Measurements from ENCODE around the gene PARL. TPM values are rescaled to one million over a fixed set of nuclear protein-coding genes. Genes with fewer than 3 reads are reported as not detected.

Gene PARL
- total and polyA plus RNA-seq, 2 of the 8 experiments (the other 6 are each of a cell fraction or from before 2014, with no cell fraction given) = 62.7 to 85.0 TPM

DNA sequence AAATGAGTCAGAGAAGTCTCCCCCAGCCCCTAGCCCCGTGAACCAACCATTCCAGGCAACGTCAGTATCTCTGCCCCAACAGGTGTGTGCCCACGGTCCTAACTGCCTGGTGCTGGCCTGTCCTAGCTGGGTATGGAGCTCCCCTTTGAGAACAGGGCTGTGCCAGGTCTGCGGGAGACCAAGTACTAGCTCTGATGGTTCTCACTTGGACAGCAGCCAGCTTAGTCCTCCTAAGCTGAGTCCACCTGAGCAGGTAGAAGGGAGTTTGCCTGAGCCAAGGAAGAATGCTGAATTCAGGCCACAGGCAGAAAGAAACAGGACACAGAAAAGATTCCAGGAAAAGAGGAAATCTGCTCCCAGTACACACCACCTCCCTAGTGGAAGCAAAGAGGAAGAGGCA is 33.1 kb upstream of the PARL start:
- TF ChIP-seq BCL11A (IDR thresholded peaks at IDR 0.05; ENCODE audit: low read depth in 2 of 2, low read length in 2 of 2) (no peak), CHD2 (IDR thresholded peaks at IDR 0.05; ENCODE audit: low read length) (no peak), CHD1 (IDR thresholded peaks at IDR 0.05; ENCODE audit: low read depth, low read length) (no peak), MAFK (IDR thresholded peaks at IDR 0.05; ENCODE audit: low read depth, low read length) (no peak), SRF (IDR thresholded peaks at IDR 0.05; ENCODE audit: low read depth, low read length) (no peak), HDAC2 (IDR thresholded peaks at IDR 0.05; ENCODE audit: borderline replicate concordance in 1 of 2, low read depth in 2 of 2, low read length in 2 of 2) (no peak), CBX5 (IDR thresholded peaks at IDR 0.05; ENCODE audit: low read depth, low read length) (no peak), SIX5 (IDR thresholded peaks at IDR 0.05; ENCODE audit: low read depth, low read length) (no peak), ZNF274 (IDR thresholded peaks at IDR 0.05; ENCODE audit: borderline replicate concordance, extremely low read depth, low read length) (no peak), NANOG (IDR thresholded peaks at IDR 0.05; ENCODE audit: insufficient read depth, low read depth, low read length, poor library complexity, severe bottlenecking) (no peak), KDM1A (IDR thresholded peaks at IDR 0.05; ENCODE audit: borderline replicate concordance, low read length) (no peak), HDAC6 (IDR thresholded peaks at IDR 0.05; ENCODE audit: low read depth, low read length) (no peak), KDM5A (IDR thresholded peaks at IDR 0.05; ENCODE audit: low read length) (no peak), SP4 (IDR thresholded peaks at IDR 0.05; ENCODE audit: low read length) (no peak), PHF8 (conservative IDR thresholded peaks at IDR 0.05; ENCODE audit: low read depth, low read length) (no peak), YY1 (IDR thresholded peaks at IDR 0.05; ENCODE audit: low read depth, low read length) (no peak)
- Histone ChIP-seq H2BK15ac (ENCODE audit: low read length) (no peak overlapping the region), H2AK5ac (ENCODE audit: low read depth, low read length) (no peak overlapping the region), H4K91ac (replicated peaks; ENCODE audit: insufficient read length, low read length) (no peak overlapping the region), H3K4ac (replicated peaks; ENCODE audit: insufficient read length, low read depth, low read length) (no peak overlapping the region), H4K8ac (ENCODE audit: extremely low read depth, insufficient read depth, low read length) (no peak overlapping the region), H2BK12ac (ENCODE audit: low read depth, low read length) (no peak overlapping the region), H3K4me3 (ENCODE audit: extremely low read depth in 1 of 4, insufficient read depth in 2 of 4, low read depth in 3 of 4, low read length in 4 of 4) (no peak overlapping the region), H3K56ac (replicated peaks; ENCODE audit: insufficient read length, low read depth, low read length) (no peak overlapping the region), H3K36me3 (ENCODE audit: control insufficient read depth in 2 of 4, insufficient read depth in 4 of 4, low read length in 3 of 4) (peaks cover 0 to 10% (median 6%) of the 10 kb centered on the region in 4 experiments; a peak in 4 of 8 replicates), H2BK5ac (ENCODE audit: low read depth, low read length) (no peak overlapping the region), H3K27ac (ENCODE audit: low read depth, low read length) (no peak overlapping the region), H3K9me3 (ENCODE audit: insufficient read depth in 2 of 2, low read depth in 1 of 2, low read length in 1 of 2) (no peaks in the 10 kb centered on the region), H4K20me1 (replicated peaks in 1 of 2; ENCODE audit: control insufficient read depth in 1 of 2, insufficient read depth in 2 of 2, low read length in 2 of 2) (no peaks in the 10 kb centered on the region), H3K27me3 (replicated peaks in 1 of 4; ENCODE audit: control insufficient read depth in 3 of 4, extremely low read depth in 1 of 4, insufficient read depth in 3 of 4, low read length in 3 of 4) (no peaks in the 10 kb centered on the region), H3K23me2 (ENCODE audit: low read depth, low read length) (no peaks in the 10 kb centered on the region), H3K79me1 (ENCODE audit: low read depth, low read length) (no peaks in the 10 kb centered on the region), H3K4me1 (replicated peaks in 1 of 4; ENCODE audit: control insufficient read depth in 3 of 4, insufficient read depth in 4 of 4, low read length in 3 of 4) (peaks cover 0 to 7% (median 0%) of the 10 kb centered on the region in 4 experiments; a peak in 1 of 7 replicates), H3K18ac (ENCODE audit: extremely low read depth, low read length) (no peak overlapping the region), H4K5ac (ENCODE audit: insufficient read length, low read depth, low read length) (no peak overlapping the region), H3K14ac (ENCODE audit: insufficient read length) (no peak overlapping the region), H2BK120ac (replicated peaks; ENCODE audit: low read depth, low read length) (no peak overlapping the region), H3K79me2 (ENCODE audit: control insufficient read depth in 1 of 2, insufficient read depth in 2 of 2, low read length in 2 of 2) (no peaks in the 10 kb centered on the region), H2BK20ac (ENCODE audit: low read length) (no peak overlapping the region), H2AFZ (ENCODE audit: low read length) (no peak overlapping the region), H3K23ac (ENCODE audit: insufficient read length) (no peak overlapping the region), H3K9ac (replicated peaks in 1 of 4; ENCODE audit: extremely low read depth in 1 of 4, low read depth in 3 of 4, low read length in 3 of 4) (no peak overlapping the region), H3K4me2 (ENCODE audit: insufficient read depth in 1 of 2, low read depth in 2 of 2, low read length in 2 of 2) (no peak overlapping the region)
- FAIRE-seq (no peak), DNase-seq (ENCODE audit: low read depth in 1 of 2, low spot score in 2 of 2) (no peak)
- POLR2A ChIA-PET (ENCODE audit: partially characterized antibody) = no interaction called here
- WGBS, 2 experiments (ENCODE audit: extremely low coverage in 1 of 2, insufficient coverage in 1 of 2, insufficient read length in 1 of 2, insufficient replicate concordance in 2 of 2, low coverage in 1 of 2, low lambda C conversion rate in 2 of 2, missing lambda C conversion rate in 1 of 2) = 85% methylated on average over 4 of the region's 4 CpGs; no CpG with 5 or more reads in 1 of the 2 experiments
- CTCF ChIA-PET (ENCODE audit: partially characterized antibody) = interaction anchor here (1.0 to 4.3 kb wide), 5 partner anchors 9 to 65 kb away, joined by 3 to 21 read pairs (median 8); no protein-coding TSS in a partner anchor

Measured in H1 (cell line).